HG02938 (cell line): ENCODE measurements around the gene SCNN1G.
"Not testable (repeated sequence)": the region's sequence is repeated elsewhere in the genome, so short reads cannot be mapped to it uniquely, and the experiment has no call there.

Experiments used
- ATAC-seq: cut with Tn5 transposase; IDR thresholded peaks from one replicate; pipeline ENCODE4 v1.9.1; 2021; ENCODE audit warnings: mild to moderate bottlenecking, moderate library complexity; ENCODE audit not compliant: unreplicated experiment

SCNN1G gene

DNA sequence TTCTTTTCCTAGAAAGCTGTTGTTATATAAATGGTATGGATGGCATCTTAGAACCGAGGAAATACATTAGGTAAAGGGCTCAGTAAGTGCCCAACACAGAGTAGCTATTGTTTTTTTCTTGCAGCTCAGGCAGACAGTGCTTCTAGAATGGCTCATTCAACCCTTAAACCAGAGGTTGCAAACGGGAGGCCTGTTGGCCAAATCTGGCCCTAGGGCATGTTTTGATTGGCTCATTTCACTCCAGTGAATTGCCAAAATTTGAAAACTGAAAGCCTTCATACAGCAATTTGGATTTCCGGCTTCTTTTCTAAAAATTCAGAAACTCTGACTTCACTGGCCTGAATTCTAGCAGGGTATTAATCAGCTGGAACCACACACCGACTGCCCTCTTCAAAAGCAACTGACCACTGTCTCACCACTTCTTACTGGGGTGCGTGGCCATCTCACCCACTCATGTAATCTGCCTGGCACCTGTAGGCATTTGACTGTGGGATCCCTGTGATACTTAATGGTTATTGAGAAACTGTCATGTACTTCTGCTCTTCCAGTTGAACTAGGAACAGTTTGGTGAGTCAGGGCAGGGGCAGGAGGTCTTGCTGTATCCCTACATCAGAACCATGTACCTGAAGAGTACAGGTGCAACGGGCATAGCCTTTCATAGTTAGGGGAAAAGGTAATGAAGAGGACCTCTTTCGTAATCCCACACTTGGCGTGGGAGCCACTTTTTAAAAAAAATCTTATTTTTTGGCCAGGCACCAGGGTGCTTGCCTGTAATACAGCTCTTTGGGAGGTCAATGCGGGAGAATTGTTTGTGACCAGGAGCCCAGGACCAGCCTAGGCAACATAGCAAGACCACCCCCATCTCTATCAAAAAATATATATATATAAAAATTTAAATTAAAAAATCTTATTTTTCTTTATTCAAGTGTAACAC, 66.0 kb downstream of the SCNN1G start:
- ATAC-seq: no peak

DNA sequence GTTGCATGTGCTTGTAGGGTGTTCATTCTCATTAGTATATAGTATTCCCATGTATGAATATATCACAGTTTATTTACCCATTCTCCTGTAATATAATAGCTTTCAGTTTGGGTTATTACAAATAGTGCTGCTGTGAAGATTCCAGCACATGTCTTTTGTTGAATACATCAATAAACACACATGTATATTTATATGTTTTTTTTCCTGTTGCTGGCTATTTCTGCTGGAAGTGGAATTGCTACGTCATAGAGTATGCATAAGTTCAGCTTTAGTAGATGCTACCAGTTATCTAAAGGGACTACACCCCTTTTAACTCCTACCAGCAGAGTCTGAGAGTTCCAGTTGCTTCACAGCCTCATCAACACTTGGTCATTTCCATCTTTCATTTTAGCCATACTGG, 67.3 kb downstream of the SCNN1G start:
- no peak for ATAC-seq

DNA sequence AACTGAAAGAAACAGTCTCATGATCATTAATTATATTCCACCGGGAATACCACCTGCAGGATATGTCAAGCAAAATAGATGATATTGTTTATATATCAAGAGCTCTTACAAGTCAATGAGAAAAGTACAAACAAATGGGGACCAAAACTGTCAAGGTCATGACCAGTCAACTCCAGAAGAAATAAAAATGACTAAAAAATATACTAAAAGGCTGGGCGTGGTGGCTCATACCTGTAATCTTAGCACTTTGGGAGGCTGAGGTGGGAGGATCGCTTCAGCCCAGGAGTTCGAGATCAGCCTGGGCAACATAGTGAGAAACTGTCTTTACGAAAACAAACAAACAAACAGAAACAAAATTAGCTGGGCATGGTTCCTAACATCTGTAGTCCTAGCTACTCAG, 69.8 kb downstream of the SCNN1G start:
- no peak for ATAC-seq

GRCh38 chr16:23253650-23254049, 71.1 kb downstream of the SCNN1G start:
- not testable (repeated sequence) for ATAC-seq

- ATAC-seq: no peak
These were observed 71.8 kb downstream of the SCNN1G start for GRCh38 chr16:23254338-23254737.

- no peak for ATAC-seq
These were observed 72.5 kb downstream of the SCNN1G start for GRCh38 chr16:23255000-23255399.

DNA sequence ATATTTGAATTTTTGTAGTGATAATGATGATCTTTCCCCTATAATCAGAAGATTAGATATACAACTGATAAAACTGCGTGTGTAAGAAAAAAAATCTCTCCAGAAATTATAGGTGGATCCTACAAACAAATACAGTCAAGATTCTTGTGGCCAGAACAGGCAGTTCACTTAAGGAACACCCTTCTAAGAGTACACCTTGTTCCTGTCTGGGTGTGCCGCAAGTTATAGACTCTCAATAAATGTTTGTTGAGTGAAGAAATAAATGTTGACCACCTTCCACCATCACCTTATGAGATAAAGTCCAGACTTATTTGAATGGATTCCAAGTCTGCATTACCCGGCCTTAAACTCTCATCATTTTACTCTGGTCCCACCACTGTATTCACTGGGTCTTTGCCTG, 73.9 kb downstream of the SCNN1G start:
- ATAC-seq: no peak

DNA sequence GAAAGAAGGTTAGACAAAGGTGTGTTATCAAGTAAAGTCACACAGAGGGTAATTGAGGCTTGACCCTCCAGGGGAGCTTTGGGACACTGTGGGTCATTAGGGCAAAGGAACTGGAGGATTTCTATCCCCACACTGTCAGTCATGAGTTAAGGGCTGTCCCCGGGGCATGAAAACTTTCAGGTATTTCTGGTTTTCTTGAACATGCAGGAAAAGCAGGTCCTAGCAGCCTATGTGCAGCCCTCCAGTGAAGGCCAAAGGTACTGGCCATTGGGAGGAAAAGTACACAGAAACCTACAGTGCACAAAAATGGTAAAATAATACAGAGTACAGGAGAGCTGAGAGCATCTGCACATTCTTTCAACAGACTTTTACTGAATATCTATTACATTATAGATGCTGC, 75.1 kb downstream of the SCNN1G start:
- no peak for ATAC-seq

- no peak for ATAC-seq
These were observed 76.3 kb downstream of the SCNN1G start for GRCh38 chr16:23258919-23259237.
